AG04449 (cell line): ENCODE data around the gene TMEM63A.

Experiments
- CTCF ChIA-PET: fragments of 350-600 bp; formaldehyde crosslinking; extraction: SDS; loops from one replicate; lab custom pipeline; 2021; ENCODE audit warnings: antibody characterized with exemption; lab: Yijun Ruan, JAX
- POLR2A ChIA-PET: fragments of 400-600, 350-600 bp; formaldehyde crosslinking; extraction: SDS; loops from one replicate; lab custom pipeline; 2020; ENCODE audit warnings: antibody characterized with exemption, inconsistent platforms; lab: Yijun Ruan, JAX
- DNase-seq: peaks from one replicate; pipeline ENCODE4 v3.0.0-alpha.2; 2010; ENCODE audit warnings: low read depth, low spot score
- H3K4me3 ChIP-seq: 2 replicates; pipeline ENCODE4 v1.5.1; 2011; ENCODE audit warnings: low read depth, mild to moderate bottlenecking, control low read depth, low read length
- CTCF ChIP-seq: IDR thresholded peaks from one replicate; pipeline ENCODE4 v1.5.1; 2011; ENCODE audit warnings: mild to moderate bottlenecking, moderate library complexity, low read length, control low read depth, inconsistent platforms; ENCODE audit not compliant: insufficient read depth; ENCODE audit errors: missing control alignments

The TMEM63A gene

GRCh38 chr1:225879521-225880221, 2.5 kb downstream of the TMEM63A start:
- no peak for DNase-seq
- ChIA-PET POLR2A (interaction anchor here (0.6 kb wide), 1 partner anchor 397 kb away, joined by 3 read pairs; no protein-coding TSS in a partner anchor), CTCF (interaction anchor here (1.6 to 1.9 kb wide), 2 partner anchors 10 to 102 kb away, joined by 6 to 10 read pairs; partner anchors contain the start of gene SRP9)
- no peak overlapping the region for H3K4me3 ChIP-seq
- TF ChIP-seq CTCF, result no peak

- H3K4me3 ChIP-seq, result no peak overlapping the region
- TF ChIP-seq CTCF, result no peak
- DNase-seq, result no peak
- ChIA-PET CTCF (interaction anchor here (0.8 to 1.3 kb wide), 3 partner anchors 32 to 404 kb away, joined by 3 to 5 read pairs (median 4); no protein-coding TSS in a partner anchor), POLR2A (no interaction called here)
Measured at GRCh38 chr1:225878282-225878681, 3.9 kb downstream of the TMEM63A start.

- no peak overlapping the region for H3K4me3 ChIP-seq
- POLR2A ChIA-PET, result no interaction called here
- CTCF ChIA-PET, result interaction anchor here (0.7 to 1.6 kb wide), 4 partner anchors 11 to 109 kb away, joined by 3 to 6 read pairs (median 4); no protein-coding TSS in a partner anchor
- TF ChIP-seq CTCF, result peak; percentile 65
- no peak for DNase-seq
Measured at GRCh38 chr1:225877580-225877979, 4.6 kb downstream of the TMEM63A start.

GRCh38 chr1:225876900-225877510, 5.2 kb downstream of the TMEM63A start:
- H3K4me3 ChIP-seq, result no peak overlapping the region
- POLR2A ChIA-PET, result no interaction called here
- no peak for TF ChIP-seq CTCF
- no peak for DNase-seq
- CTCF ChIA-PET, result interaction anchor here (0.7 to 1.6 kb wide), 8 partner anchors 10 to 402 kb away, joined by 3 to 6 read pairs (median 4); no protein-coding TSS in a partner anchor

GRCh38 chr1:225875044-225875815, 7.0 kb downstream of the TMEM63A start:
- ChIA-PET CTCF (interaction anchor here (1.1 to 1.5 kb wide), 2 partner anchors 17 to 36 kb away, joined by 3 to 4 read pairs; no protein-coding TSS in a partner anchor), POLR2A (no interaction called here)
- TF ChIP-seq CTCF, result no peak
- H3K4me3 ChIP-seq, result no peak overlapping the region
- DNase-seq, result no peak
